GM19239 (cell line): ENCODE data around the gene THAP7.

Source experiments
- DNase-seq: peaks from one replicate; pipeline ENCODE4 v3.0.0; 2011; ENCODE audit warnings: low spot score; ENCODE audit not compliant: insufficient read length
- FAIRE-seq: peaks from 2 replicates; lab custom pipeline; 2011; peaks lifted over from hg19 to GRCh38; lab: Jason Lieb, UNC

THAP7 gene

DNA sequence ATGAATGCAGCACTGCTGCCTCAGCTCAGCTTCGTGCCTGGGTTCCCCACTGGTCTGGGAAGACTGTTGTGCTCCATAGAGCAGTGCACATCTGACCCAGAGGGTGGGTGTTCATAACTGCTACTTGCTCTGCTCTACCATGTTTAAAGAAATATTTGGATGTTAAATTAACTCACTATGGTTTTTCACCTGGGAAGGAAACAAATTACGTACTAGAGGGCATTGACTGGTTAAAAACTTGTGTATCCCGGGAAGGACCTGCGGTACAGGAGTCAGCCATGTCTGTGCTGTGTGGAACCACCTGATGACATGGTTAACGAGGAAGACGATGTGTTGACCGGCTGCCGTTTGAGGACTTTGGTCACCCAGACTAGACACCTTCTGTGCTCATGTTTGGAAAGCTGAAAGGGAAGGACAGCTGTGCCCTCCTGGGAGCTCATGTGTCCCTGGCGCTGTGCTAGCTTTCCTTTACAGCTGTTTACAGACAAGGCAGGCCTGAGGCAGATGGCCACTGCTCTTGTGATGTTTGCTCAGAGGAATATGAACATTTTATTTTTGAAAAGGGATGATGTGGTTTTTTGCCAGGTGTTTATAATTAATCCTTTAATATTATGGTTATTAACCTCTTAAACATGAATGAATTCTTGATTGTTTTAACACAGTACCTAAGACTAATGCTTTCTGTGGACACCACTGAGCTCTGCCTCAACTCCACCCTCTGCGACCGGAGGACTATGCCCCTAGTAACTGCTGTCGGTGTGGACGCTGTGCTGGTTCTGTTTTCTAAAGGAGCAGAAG lies 49.2 kb downstream of the THAP7 start:
- DNase-seq: no peak
- FAIRE-seq: no peak

DNA sequence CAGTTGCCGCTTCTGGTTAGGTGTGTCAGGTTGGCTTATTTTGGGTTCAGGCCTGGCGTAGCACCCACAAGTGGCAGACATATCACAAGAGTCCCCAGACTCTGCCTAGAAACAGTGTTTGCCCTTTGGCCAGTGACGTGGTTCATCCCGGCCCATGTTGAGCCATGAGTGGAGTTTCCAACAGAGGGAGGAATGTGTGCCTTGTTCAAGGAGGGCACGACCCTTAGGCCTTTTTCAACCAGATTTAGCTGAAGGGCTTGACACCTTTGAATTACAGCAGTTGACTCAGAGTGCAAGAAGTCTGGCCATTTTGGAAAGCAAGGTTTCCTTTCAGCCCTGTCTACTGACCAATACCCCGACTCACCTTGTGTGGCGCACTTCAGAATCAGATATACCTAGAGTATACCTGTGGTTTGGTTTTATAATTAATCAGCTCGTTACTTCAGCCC lies 50.0 kb downstream of the THAP7 start:
- FAIRE-seq (no peak), DNase-seq (no peak)

DNA sequence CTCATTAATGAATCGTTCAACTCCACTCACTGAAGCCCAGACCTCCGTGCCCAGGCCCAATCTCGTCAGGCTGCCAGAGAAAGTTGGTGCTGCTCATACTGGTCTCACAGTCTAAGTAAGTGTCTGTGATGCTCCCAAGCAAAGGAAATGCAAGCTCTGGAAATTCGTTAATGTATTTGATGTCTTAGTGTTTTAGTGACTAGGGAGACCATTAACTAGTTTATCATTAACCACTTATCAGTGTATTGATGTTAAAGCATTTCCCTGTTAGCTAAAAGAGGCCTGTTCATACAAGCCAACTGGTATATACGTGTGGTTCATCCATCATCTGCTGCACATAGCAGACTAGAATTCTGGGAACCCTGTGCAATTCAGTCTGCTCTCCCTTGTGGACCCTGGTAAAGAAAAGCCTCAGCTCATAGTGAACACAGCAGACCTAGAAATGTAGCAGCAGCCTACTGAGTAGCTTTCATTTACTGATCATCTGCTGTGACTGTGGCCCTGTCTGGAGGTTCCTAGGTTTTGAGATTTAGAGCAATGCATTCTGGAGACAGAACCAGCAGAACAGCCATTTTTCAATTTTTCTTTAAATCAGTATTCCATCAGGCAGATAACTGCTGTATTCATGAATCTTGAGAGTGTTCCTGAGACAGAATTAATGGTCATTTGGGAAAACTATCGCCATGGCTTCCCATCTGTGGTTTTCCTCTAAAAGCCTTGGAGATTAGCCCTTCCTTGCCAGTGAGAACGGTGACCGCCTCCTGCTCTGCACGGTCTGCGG lies 50.6 kb downstream of the THAP7 start:
- DNase-seq (no peak), FAIRE-seq (no peak)

DNA sequence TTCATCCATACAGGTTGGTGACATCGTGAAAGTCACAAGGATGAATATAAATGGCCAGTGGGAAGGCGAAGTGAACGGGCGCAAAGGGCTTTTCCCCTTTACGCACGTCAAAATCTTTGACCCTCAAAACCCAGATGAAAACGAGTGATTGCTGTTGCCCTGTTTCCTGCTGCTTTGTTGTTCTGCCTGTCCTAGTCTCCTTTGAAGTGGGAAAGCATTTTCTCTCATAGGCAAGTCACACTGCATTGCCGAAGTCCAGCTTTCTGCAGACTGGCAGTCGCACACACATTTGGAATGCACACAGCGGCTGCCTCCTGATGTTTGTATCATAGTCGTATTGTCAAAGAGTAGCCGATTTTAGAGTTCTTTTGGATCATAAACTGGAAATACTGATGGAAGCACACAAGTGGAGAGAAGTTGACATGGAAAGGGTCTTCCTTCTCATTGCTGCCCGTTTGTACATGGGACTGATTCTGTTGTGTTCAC lies 52.2 kb downstream of the THAP7 start:
- DNase-seq (no peak), FAIRE-seq (no peak)
